ENCODE data around the gene EYS.
"Not testable (repeated sequence)": the region's sequence is repeated elsewhere in the genome, so short reads cannot be mapped to it uniquely, and the experiment has no call there.

Gene EYS

DNA sequence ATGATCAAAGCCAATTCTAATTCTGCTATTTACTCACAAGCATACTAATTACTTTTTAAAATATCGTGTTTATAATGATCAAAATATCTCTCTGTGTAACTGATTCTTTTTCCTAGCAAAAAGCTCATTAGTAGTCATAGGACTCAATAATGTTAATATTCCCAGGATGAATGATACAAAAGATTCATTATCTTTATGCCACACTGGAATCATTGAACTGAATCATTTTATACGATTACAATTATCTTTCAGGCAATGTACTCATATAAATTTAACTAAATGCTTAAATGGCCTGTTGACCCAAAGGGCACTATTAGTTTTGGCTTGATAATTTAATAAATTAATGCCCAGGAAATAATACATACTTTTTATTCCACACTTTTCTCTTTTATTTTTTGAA is 96.3 kb downstream of the EYS start:
- no peak overlapping the region for H3K4me2 ChIP-seq (ENCODE audit: low read length)
- no peak overlapping the region for H3K27ac ChIP-seq (ENCODE audit: low read depth, low read length)
- no peaks in the 10 kb centered on the region for H3K9me2 ChIP-seq (replicated peaks; ENCODE audit: control insufficient read depth, low read length)
- H3K79me2 ChIP-seq (ENCODE audit: control insufficient read depth, low read length), result no peaks in the 10 kb centered on the region
- H4K20me1 ChIP-seq (ENCODE audit: control insufficient read depth, insufficient read depth, low read depth, low read length), result no peaks in the 10 kb centered on the region
- H3K36me3 ChIP-seq (ENCODE audit: control insufficient read depth, low read length), result no peaks in the 10 kb centered on the region
- H3K4me1 ChIP-seq (ENCODE audit: control insufficient read depth, low read length), result no peaks in the 10 kb centered on the region
- TF ChIP-seq, protein P1, sequence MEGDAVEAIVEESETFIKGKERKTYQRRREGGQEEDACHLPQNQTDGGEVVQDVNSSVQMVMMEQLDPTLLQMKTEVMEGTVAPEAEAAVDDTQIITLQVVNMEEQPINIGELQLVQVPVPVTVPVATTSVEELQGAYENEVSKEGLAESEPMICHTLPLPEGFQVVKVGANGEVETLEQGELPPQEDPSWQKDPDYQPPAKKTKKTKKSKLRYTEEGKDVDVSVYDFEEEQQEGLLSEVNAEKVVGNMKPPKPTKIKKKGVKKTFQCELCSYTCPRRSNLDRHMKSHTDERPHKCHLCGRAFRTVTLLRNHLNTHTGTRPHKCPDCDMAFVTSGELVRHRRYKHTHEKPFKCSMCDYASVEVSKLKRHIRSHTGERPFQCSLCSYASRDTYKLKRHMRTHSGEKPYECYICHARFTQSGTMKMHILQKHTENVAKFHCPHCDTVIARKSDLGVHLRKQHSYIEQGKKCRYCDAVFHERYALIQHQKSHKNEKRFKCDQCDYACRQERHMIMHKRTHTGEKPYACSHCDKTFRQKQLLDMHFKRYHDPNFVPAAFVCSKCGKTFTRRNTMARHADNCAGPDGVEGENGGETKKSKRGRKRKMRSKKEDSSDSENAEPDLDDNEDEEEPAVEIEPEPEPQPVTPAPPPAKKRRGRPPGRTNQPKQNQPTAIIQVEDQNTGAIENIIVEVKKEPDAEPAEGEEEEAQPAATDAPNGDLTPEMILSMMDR (IDR thresholded peaks at IDR 0.05; ENCODE audit: low read depth, low read length, poor library complexity, severe bottlenecking), result no peak
- TF ChIP-seq EZH2phosphoT487 (IDR thresholded peaks at IDR 0.05; ENCODE audit: borderline replicate concordance, low read length), result no peak
- no peaks in the 10 kb centered on the region for H3K27me3 ChIP-seq (ENCODE audit: control insufficient read depth, low read length)
- H3K4me3 ChIP-seq (ENCODE audit: low read length), result no peak overlapping the region
- H3K9me3 ChIP-seq (ENCODE audit: control insufficient read depth, insufficient read depth, low read length), result no peaks in the 10 kb centered on the region
- H3F3A ChIP-seq (ENCODE audit: control insufficient read depth, insufficient read depth), result no peaks in the 10 kb centered on the region

DNA sequence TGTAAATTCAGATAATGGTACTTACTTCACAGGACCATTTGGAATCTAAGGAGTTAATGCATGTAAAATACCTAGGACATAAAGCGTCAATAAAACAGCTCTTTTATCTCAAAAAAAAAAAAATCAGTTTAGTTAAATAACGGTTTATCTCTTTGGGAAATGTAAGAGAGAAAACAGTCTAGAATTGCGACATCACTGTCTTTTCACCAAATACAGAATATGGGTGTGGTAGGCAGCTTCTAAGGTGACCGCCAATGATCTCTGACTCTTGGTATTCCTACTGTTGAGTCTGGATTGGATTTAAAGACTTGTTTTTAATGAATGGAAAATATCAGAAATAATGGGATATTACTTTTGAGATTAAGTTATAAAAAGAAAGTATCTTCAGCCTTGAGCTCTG is 111.5 kb downstream of the EYS start:
- Histone ChIP-seq H3K27me3 (ENCODE audit: control insufficient read depth, low read length) (no peaks in the 10 kb centered on the region), H4K20me1 (ENCODE audit: control insufficient read depth, insufficient read depth, low read depth, low read length) (no peaks in the 10 kb centered on the region), H3F3A (ENCODE audit: control insufficient read depth, insufficient read depth) (no peaks in the 10 kb centered on the region), H3K4me1 (ENCODE audit: control insufficient read depth, low read length) (no peaks in the 10 kb centered on the region), H3K27ac (ENCODE audit: low read depth, low read length) (no peak overlapping the region), H3K36me3 (ENCODE audit: control insufficient read depth, low read length) (no peaks in the 10 kb centered on the region), H3K9me2 (replicated peaks; ENCODE audit: control insufficient read depth, low read length) (no peaks in the 10 kb centered on the region), H3K9me3 (ENCODE audit: control insufficient read depth, insufficient read depth, low read length) (no peaks in the 10 kb centered on the region), H3K79me2 (ENCODE audit: control insufficient read depth, low read length) (no peaks in the 10 kb centered on the region), H3K4me3 (ENCODE audit: low read length) (no peak overlapping the region), H3K4me2 (ENCODE audit: low read length) (no peak overlapping the region)
- TF ChIP-seq, protein P1 (IDR thresholded peaks at IDR 0.05; ENCODE audit: low read depth, low read length, poor library complexity, severe bottlenecking), result no peak
- no peak for TF ChIP-seq EZH2phosphoT487 (IDR thresholded peaks at IDR 0.05; ENCODE audit: borderline replicate concordance, low read length)

DNA sequence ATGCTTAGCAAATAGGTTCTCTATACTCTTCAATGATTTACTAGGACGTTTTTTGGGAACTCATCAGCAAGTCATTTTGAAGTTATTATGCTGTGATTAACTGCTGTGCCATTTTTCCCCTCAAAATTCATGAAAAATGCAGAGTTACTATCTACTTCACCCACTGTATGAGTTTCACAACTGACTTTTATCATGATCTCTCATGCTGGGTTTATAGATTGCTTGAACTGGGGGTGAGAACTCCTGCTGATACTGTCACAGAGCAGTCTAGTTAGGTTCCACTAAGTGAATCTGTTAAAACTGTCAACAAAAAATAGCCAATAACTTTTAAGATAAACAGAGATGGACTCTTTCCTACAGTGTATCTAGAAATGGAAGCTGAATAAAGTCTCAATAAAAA is 136.7 kb downstream of the EYS start:
- Histone ChIP-seq H3K27ac (ENCODE audit: low read depth, low read length) (no peak overlapping the region), H3K36me3 (ENCODE audit: control insufficient read depth, low read length) (no peaks in the 10 kb centered on the region), H3K9me3 (ENCODE audit: control insufficient read depth, insufficient read depth, low read length) (no peaks in the 10 kb centered on the region), H4K20me1 (ENCODE audit: control insufficient read depth, insufficient read depth, low read depth, low read length) (no peaks in the 10 kb centered on the region), H3K4me2 (ENCODE audit: low read length) (no peak overlapping the region), H3K27me3 (ENCODE audit: control insufficient read depth, low read length) (no peaks in the 10 kb centered on the region), H3K4me3 (ENCODE audit: low read length) (no peak overlapping the region), H3K9me2 (replicated peaks; ENCODE audit: control insufficient read depth, low read length) (no peaks in the 10 kb centered on the region), H3F3A (ENCODE audit: control insufficient read depth, insufficient read depth) (no peaks in the 10 kb centered on the region), H3K4me1 (ENCODE audit: control insufficient read depth, low read length) (no peaks in the 10 kb centered on the region), H3K79me2 (ENCODE audit: control insufficient read depth, low read length) (no peaks in the 10 kb centered on the region)
- TF ChIP-seq EZH2phosphoT487 (IDR thresholded peaks at IDR 0.05; ENCODE audit: borderline replicate concordance, low read length), result no peak
- TF ChIP-seq, protein P1 (IDR thresholded peaks at IDR 0.05; ENCODE audit: low read depth, low read length, poor library complexity, severe bottlenecking), result no peak

DNA sequence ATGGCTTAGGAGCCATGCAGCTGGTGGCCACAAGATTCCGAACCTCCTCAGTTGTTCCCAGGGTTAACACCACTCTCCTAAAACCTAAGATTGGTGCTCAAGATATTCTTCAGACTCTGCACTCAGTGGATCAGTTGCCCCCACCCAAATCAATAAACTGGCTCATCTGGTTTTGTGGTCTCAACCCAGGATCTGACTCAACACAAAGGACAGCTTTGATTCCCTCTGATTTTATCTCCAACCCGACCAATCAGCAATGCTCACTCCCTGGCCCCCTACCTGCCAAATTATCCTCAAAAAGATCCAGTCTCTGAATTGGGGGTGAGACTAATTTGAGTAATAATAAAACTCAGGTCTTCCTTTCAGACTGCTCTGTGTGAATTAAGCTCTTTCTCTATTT is 137.5 kb downstream of the EYS start:
- Histone ChIP-seq H3K9me3 (ENCODE audit: control insufficient read depth, insufficient read depth, low read length) (no peaks in the 10 kb centered on the region), H3K79me2 (ENCODE audit: control insufficient read depth, low read length) (no peaks in the 10 kb centered on the region), H3K36me3 (ENCODE audit: control insufficient read depth, low read length) (no peaks in the 10 kb centered on the region), H3K4me1 (ENCODE audit: control insufficient read depth, low read length) (no peaks in the 10 kb centered on the region), H3K4me2 (ENCODE audit: low read length) (no peak overlapping the region), H4K20me1 (ENCODE audit: control insufficient read depth, insufficient read depth, low read depth, low read length) (no peaks in the 10 kb centered on the region), H3K9me2 (replicated peaks; ENCODE audit: control insufficient read depth, low read length) (no peaks in the 10 kb centered on the region), H3K27me3 (ENCODE audit: control insufficient read depth, low read length) (no peaks in the 10 kb centered on the region), H3K4me3 (ENCODE audit: low read length) (no peak overlapping the region), H3K27ac (ENCODE audit: low read depth, low read length) (no peak overlapping the region), H3F3A (ENCODE audit: control insufficient read depth, insufficient read depth) (no peaks in the 10 kb centered on the region)
- TF ChIP-seq, protein P1 (IDR thresholded peaks at IDR 0.05; ENCODE audit: low read depth, low read length, poor library complexity, severe bottlenecking), result no peak
- no peak for TF ChIP-seq EZH2phosphoT487 (IDR thresholded peaks at IDR 0.05; ENCODE audit: borderline replicate concordance, low read length)

DNA sequence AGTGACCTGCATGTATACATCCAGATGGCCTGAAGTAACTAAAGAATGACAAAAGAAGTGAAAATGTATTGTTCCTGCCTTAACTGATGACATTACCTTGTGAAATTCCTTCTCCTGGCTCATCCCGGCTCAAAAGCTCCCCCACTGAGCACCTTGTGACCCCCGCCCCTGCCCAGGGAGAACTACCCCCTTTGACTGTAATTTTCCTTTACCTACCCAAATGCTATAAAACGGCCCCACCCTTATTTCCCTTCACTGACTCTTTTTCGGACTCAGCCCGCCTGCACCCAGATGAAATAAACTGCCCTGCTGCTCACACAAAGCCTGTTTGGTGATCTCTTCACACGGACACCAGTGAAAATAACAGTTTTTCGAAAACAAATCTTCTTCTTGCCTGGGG is 138.0 kb downstream of the EYS start:
- H3K27me3 ChIP-seq (ENCODE audit: control insufficient read depth, low read length); H3K27ac ChIP-seq (ENCODE audit: low read depth, low read length); H3K36me3 ChIP-seq (ENCODE audit: control insufficient read depth, low read length); H3F3A ChIP-seq (ENCODE audit: control insufficient read depth, insufficient read depth); H3K4me1 ChIP-seq (ENCODE audit: control insufficient read depth, low read length); H3K4me2 ChIP-seq (ENCODE audit: low read length); H4K20me1 ChIP-seq (ENCODE audit: control insufficient read depth, insufficient read depth, low read depth, low read length); H3K79me2 ChIP-seq (ENCODE audit: control insufficient read depth, low read length); H3K9me3 ChIP-seq (ENCODE audit: control insufficient read depth, insufficient read depth, low read length); H3K9me2 ChIP-seq (replicated peaks; ENCODE audit: control insufficient read depth, low read length); H3K4me3 ChIP-seq (ENCODE audit: low read length): not testable (repeated sequence)
